Measurements from ENCODE around the gene ACTG1.

ACTG1 gene

GRCh38 chr17:81478119-81478518 is 34.5 kb downstream of the ACTG1 start:
- no peak for DNase-seq

GRCh38 chr17:81477173-81477572 is 35.4 kb downstream of the ACTG1 start:
- no peak for DNase-seq

GRCh38 chr17:81476635-81477034 is 36.0 kb downstream of the ACTG1 start:
- DNase-seq: no peak

- no peak for DNase-seq
These were observed 36.5 kb downstream of the ACTG1 start for GRCh38 chr17:81476097-81476496.

- no peak for DNase-seq
These were observed 37.6 kb downstream of the ACTG1 start for GRCh38 chr17:81474958-81475357.

- DNase-seq: no peak
These were observed 39.6 kb downstream of the ACTG1 start for GRCh38 chr17:81473019-81473418.

- peak; percentile 65 for DNase-seq
These were observed 40.7 kb downstream of the ACTG1 start for GRCh38 chr17:81471818-81472456.

GRCh38 chr17:81470944-81471817 is 41.4 kb downstream of the ACTG1 start:
- no peak for DNase-seq

- DNase-seq: no peak
These were observed 42.2 kb downstream of the ACTG1 start for GRCh38 chr17:81470270-81470943.

GRCh38 chr17:81469266-81469665 is 43.3 kb downstream of the ACTG1 start:
- DNase-seq: no peak

- no peak for DNase-seq
These were observed 43.9 kb downstream of the ACTG1 start for GRCh38 chr17:81468770-81469121.

- no peak for DNase-seq
These were observed 44.4 kb downstream of the ACTG1 start for GRCh38 chr17:81468111-81468769.

- no peak for DNase-seq
These were observed 45.8 kb downstream of the ACTG1 start for GRCh38 chr17:81466564-81467472.

- DNase-seq: no peak
These were observed 46.7 kb downstream of the ACTG1 start for GRCh38 chr17:81465910-81466309.

GRCh38 chr17:81464586-81464985 is 48.0 kb downstream of the ACTG1 start:
- DNase-seq: no peak

GRCh38 chr17:81463506-81463905 is 49.1 kb downstream of the ACTG1 start:
- DNase-seq: no peak

GRCh38 chr17:81462506-81463125 is 50.0 kb downstream of the ACTG1 start:
- no peak for DNase-seq

GRCh38 chr17:81461607-81462500 is 50.7 kb downstream of the ACTG1 start:
- DNase-seq: no peak

GRCh38 chr17:81460856-81461460 is 51.6 kb downstream of the ACTG1 start:
- no peak for DNase-seq

Data from activated CD4-positive, alpha-beta T cell treated with anti-CD3 and anti-CD28 coated beads for 48 hours (primary cell).